HepG2 (cell line): Measurements from ENCODE around the gene ZNF524. TPM values are rescaled to one million over a fixed set of nuclear protein-coding genes. Genes with fewer than 3 reads are reported as not detected.
A peak's percentile ranks its signal among the peaks of the same experiment; 100 is the strongest.

Experiments
- AGO2 ChIP-seq: fragments of 200-400 bp; formaldehyde crosslinking; optimal IDR thresholded peaks from 2 replicates; pipeline ENCODE3; 2017; ENCODE audit warnings: mild to moderate bottlenecking, low read depth, low read length, moderate library complexity
- AHR ChIP-seq: IDR thresholded peaks from 2 replicates; pipeline ENCODE4 v1.6.1; 2018; ENCODE audit warnings: missing genetic modification reagents, missing compliant biosample characterization
- ATM ChIP-seq: fragments of 450-650 bp; IDR thresholded peaks from 2 replicates; pipeline ENCODE4 v1.7.1; 2017; ENCODE audit warnings: mild to moderate bottlenecking, borderline replicate concordance
- CREB1 ChIP-seq, 2 experiments: fragments of 450-650 bp in 1 of 2; IDR thresholded peaks; 2 replicates each; pipeline ENCODE4 v1.6.1; 2016 to 2017; ENCODE audit warnings: control low read depth in 1 of 2, mild to moderate bottlenecking in 1 of 2, missing compliant biosample characterization in 1 of 2, missing genetic modification characterization in 1 of 2
- ELF3 ChIP-seq: IDR thresholded peaks from 2 replicates; pipeline ENCODE4 v1.6.1; 2016; ENCODE audit warnings: missing genetic modification reagents, missing compliant biosample characterization
- FOXK2 ChIP-seq: fragments of 450-650 bp; IDR thresholded peaks from 2 replicates; pipeline ENCODE4 v1.6.1; 2016
- FOXM1 ChIP-seq: sonication (generic); formaldehyde crosslinking; IDR thresholded peaks from 2 replicates; pipeline ENCODE4 v1.5.0; 2020; ENCODE audit warnings: missing genetic modification reagents
- GTF2F1 ChIP-seq: fragments of 150-350 bp; IDR thresholded peaks from 2 replicates; pipeline ENCODE4 v1.6.1; 2014; ENCODE audit warnings: low read length
- HNRNPUL1 ChIP-seq: fragments of 200-400 bp; formaldehyde crosslinking; IDR thresholded peaks from 2 replicates; pipeline ENCODE4 v1.6.1; 2017; ENCODE audit warnings: low read depth, mild to moderate bottlenecking, low read length, moderate library complexity
- ISL2 ChIP-seq: sonication (generic); formaldehyde crosslinking; IDR thresholded peaks from 2 replicates; pipeline ENCODE4 v1.5.0; 2020; ENCODE audit warnings: missing genetic modification reagents
- JUNB ChIP-seq: sonication (generic); formaldehyde crosslinking; IDR thresholded peaks from 2 replicates; pipeline ENCODE4 v1.8.0; 2022; ENCODE audit warnings: missing genetic modification reagents, mild to moderate bottlenecking, borderline replicate concordance
- KMT2B ChIP-seq: IDR thresholded peaks from 2 replicates; pipeline ENCODE4 v1.6.1; 2016; ENCODE audit warnings: missing genetic modification reagents, missing compliant biosample characterization
- REPIN1 ChIP-seq: sonication (generic); formaldehyde crosslinking; IDR thresholded peaks from 2 replicates; pipeline ENCODE4 v1.8.0; 2022; ENCODE audit warnings: missing genetic modification reagents, low read depth, mild to moderate bottlenecking, borderline replicate concordance
- SOX13 ChIP-seq, 3 experiments: fragments of 450-650 bp in 1 of 3; sonication (generic) in 1 of 3; formaldehyde crosslinking in 1 of 3; IDR thresholded peaks in 2 of 3; conservative IDR thresholded peaks in 1 of 3; 2 replicates each; pipeline versions ENCODE4 v1.5.0 to v1.6.1; 2016 to 2020; ENCODE audit warnings: antibody characterized with exemption in 1 of 3, mild to moderate bottlenecking in 1 of 3, missing compliant biosample characterization in 1 of 3, missing genetic modification reagents in 1 of 3, moderate library complexity in 1 of 3
- SYNCRIP ChIP-seq: fragments of 200-400 bp; formaldehyde crosslinking; IDR thresholded peaks from 2 replicates; pipeline ENCODE4 v1.6.1; 2018; ENCODE audit warnings: mild to moderate bottlenecking, low read depth, low read length; ENCODE audit not compliant: insufficient read depth
- TARDBP ChIP-seq: sonication (generic); formaldehyde crosslinking; IDR thresholded peaks from 2 replicates; pipeline ENCODE4 v1.8.0; 2022; ENCODE audit warnings: mild to moderate bottlenecking, missing genetic modification reagents
- THAP11 ChIP-seq: IDR thresholded peaks from 2 replicates; pipeline ENCODE4 v1.6.1; 2016; ENCODE audit warnings: missing biosample characterization, missing genetic modification reagents
- YEATS4 ChIP-seq: sonication (generic); formaldehyde crosslinking; IDR thresholded peaks from 2 replicates; pipeline ENCODE4 v1.4.0; 2020; ENCODE audit warnings: missing genetic modification reagents, borderline replicate concordance
- ZBTB42 ChIP-seq: sonication (generic); formaldehyde crosslinking; IDR thresholded peaks from 2 replicates; pipeline ENCODE4 v1.5.0; 2020; ENCODE audit warnings: mild to moderate bottlenecking, missing genetic modification reagents
- ZFP37 ChIP-seq: sonication (generic); formaldehyde crosslinking; IDR thresholded peaks from 2 replicates; pipeline ENCODE4 v1.4.0; 2020; ENCODE audit warnings: missing genetic modification reagents, borderline replicate concordance
- ZFX ChIP-seq: sonication (generic); formaldehyde crosslinking; IDR thresholded peaks from 2 replicates; pipeline ENCODE4 v1.4.0; 2020; ENCODE audit warnings: mild to moderate bottlenecking, low read depth, missing genetic modification reagents, moderate library complexity
- ZNF280B ChIP-seq: sonication (generic); formaldehyde crosslinking; IDR thresholded peaks from 2 replicates; pipeline ENCODE4 v1.5.0; 2020; ENCODE audit warnings: missing genetic modification reagents, mild to moderate bottlenecking, borderline replicate concordance
- ZNF292 ChIP-seq: sonication (generic); formaldehyde crosslinking; IDR thresholded peaks from 2 replicates; pipeline ENCODE4 v1.8.1; 2022; ENCODE audit warnings: mild to moderate bottlenecking, low read depth, missing genetic modification reagents, borderline replicate concordance
- ZNF329 ChIP-seq: sonication (generic); formaldehyde crosslinking; IDR thresholded peaks from 2 replicates; pipeline ENCODE4 v1.9.0; 2021; ENCODE audit warnings: low read depth, mild to moderate bottlenecking, missing genetic modification reagents
- ZNF337 ChIP-seq: sonication (generic); formaldehyde crosslinking; IDR thresholded peaks from 2 replicates; pipeline ENCODE4 v1.5.1; 2020; ENCODE audit warnings: missing genetic modification reagents, low read depth, mild to moderate bottlenecking, borderline replicate concordance
- ZNF577 ChIP-seq: sonication (generic); formaldehyde crosslinking; IDR thresholded peaks from 2 replicates; pipeline ENCODE4 v1.4.0; 2020; ENCODE audit warnings: mild to moderate bottlenecking, low read depth, missing genetic modification reagents, borderline replicate concordance
- ZNF615 ChIP-seq: sonication (generic); formaldehyde crosslinking; IDR thresholded peaks from 2 replicates; pipeline ENCODE4 v1.5.0; 2020; ENCODE audit warnings: mild to moderate bottlenecking, missing genetic modification reagents, borderline replicate concordance
- ZNF709 ChIP-seq: sonication (generic); formaldehyde crosslinking; IDR thresholded peaks from 2 replicates; pipeline ENCODE4 v1.5.0; 2020; ENCODE audit warnings: mild to moderate bottlenecking, missing genetic modification reagents
- ZNF749 ChIP-seq: sonication (generic); formaldehyde crosslinking; IDR thresholded peaks from 2 replicates; pipeline ENCODE4 v1.8.0; 2022; ENCODE audit warnings: mild to moderate bottlenecking, missing genetic modification reagents, moderate library complexity, borderline replicate concordance
- ZNF816 ChIP-seq: sonication (generic); formaldehyde crosslinking; IDR thresholded peaks from 2 replicates; pipeline ENCODE4 v1.8.0; 2022; ENCODE audit warnings: missing genetic modification reagents, mild to moderate bottlenecking, borderline replicate concordance
- polyA plus RNA-seq, 8 experiments: library from polyadenylated mRNA; depleted of rRNA in 3 of 8; stranded (reverse) in 7 of 8; unstranded in 1 of 8; fragments of >200 nt; fragmentation: Illumina TruSeq in 4 of 8; extraction: Trizol in 4 of 8; gene quantifications; 2 replicates each; pipeline versions ENCODE4 v1.2.1 to v1.2.3, GENCODE V29; 2011 to 2016; ENCODE audit warnings: low read depth in 4 of 8, missing spikeins in 1 of 8, mixed read lengths in 1 of 8; ENCODE audit not compliant: insufficient read depth in 1 of 8
- total RNA-seq, 5 experiments: library from RNA; depleted of rRNA; stranded (reverse); fragments of >200 nt; fragmentation: Illumina TruSeq; extraction: Trizol; gene quantifications; 2 replicates each; pipeline ENCODE4 v1.2.3, GENCODE V29; 2016; ENCODE audit warnings: low read depth in 1 of 5
- TF ChIP-seq, protein P1 (sequence below): sonication (generic); formaldehyde crosslinking; IDR thresholded peaks from 2 replicates; pipeline ENCODE4 v1.8.1; 2023; ENCODE audit warnings: mild to moderate bottlenecking, missing genetic modification reagents

The ZNF524 gene
- total and polyA plus RNA-seq, 2 of the 13 experiments (the other 11 are each of a cell fraction or from before 2014, with no cell fraction given), result 3.2 to 4.6 TPM

- TF ChIP-seq ZNF280B, result no peak
- no peak for TF ChIP-seq ISL2 (CRISPR knock-in tag)
- TF ChIP-seq FOXM1 (CRISPR knock-in tag), result no peak
- peak; percentile 61 for TF ChIP-seq AGO2
- TF ChIP-seq ZNF337 (CRISPR knock-in tag), result no peak
- TF ChIP-seq YEATS4 (CRISPR knock-in tag), result peak; percentile 29
- TF ChIP-seq ZNF292 (CRISPR knock-in tag), result no peak
- TF ChIP-seq ZNF577 (CRISPR knock-in tag), result no peak
- no peak for TF ChIP-seq ATM
- no peak for TF ChIP-seq ZFP37 (CRISPR knock-in tag)
- no peak for TF ChIP-seq REPIN1 (CRISPR knock-in tag)
- TF ChIP-seq, protein P1, sequence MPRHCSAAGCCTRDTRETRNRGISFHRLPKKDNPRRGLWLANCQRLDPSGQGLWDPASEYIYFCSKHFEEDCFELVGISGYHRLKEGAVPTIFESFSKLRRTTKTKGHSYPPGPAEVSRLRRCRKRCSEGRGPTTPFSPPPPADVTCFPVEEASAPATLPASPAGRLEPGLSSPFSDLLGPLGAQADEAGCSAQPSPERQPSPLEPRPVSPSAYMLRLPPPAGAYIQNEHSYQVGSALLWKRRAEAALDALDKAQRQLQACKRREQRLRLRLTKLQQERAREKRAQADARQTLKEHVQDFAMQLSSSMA, result no peak
- TF ChIP-seq ZNF816 (CRISPR knock-in tag), result 0 out of 2 replicates have a peak, but pooled peaks have one; percentile 53
- peak; percentile 54 for TF ChIP-seq ZFX (CRISPR knock-in tag)
- no peak for TF ChIP-seq SOX13 (IDR thresholded peaks at IDR 0.05)
- no peak for TF ChIP-seq SOX13 (CRISPR knock-in tag; conservative IDR thresholded peaks at IDR 0.05 in 1 of 2, IDR thresholded peaks at IDR 0.05 in 1 of 2)
- TF ChIP-seq ZNF329 (CRISPR knock-in tag), result no peak
- TF ChIP-seq ZNF615 (CRISPR knock-in tag), result no peak
- no peak for TF ChIP-seq SYNCRIP
- no peak for TF ChIP-seq KMT2B (CRISPR knock-in tag)
- no peak for TF ChIP-seq ZBTB42
- TF ChIP-seq HNRNPUL1, result no peak
- TF ChIP-seq TARDBP (CRISPR knock-in tag), result 0 out of 2 replicates have a peak, but pooled peaks have one; percentile 34
- peak; percentile 85 for TF ChIP-seq ELF3 (CRISPR knock-in tag)
- TF ChIP-seq FOXK2, result no peak
- no peak for TF ChIP-seq ZNF709 (CRISPR knock-in tag)
- TF ChIP-seq GTF2F1, result no peak
- TF ChIP-seq AHR (CRISPR knock-in tag), result no peak
- TF ChIP-seq THAP11, result peak; percentile 90
- no peak for TF ChIP-seq ZNF749 (CRISPR knock-in tag)
- peak; percentile 84 for TF ChIP-seq CREB1 (IDR thresholded peaks at IDR 0.05)
- peak; percentile 95 for TF ChIP-seq CREB1 (CRISPR knock-in tag; IDR thresholded peaks at IDR 0.05)
- no peak; the same call in 1 of the 2 replicates for TF ChIP-seq JUNB (CRISPR knock-in tag)
These were observed 633 bp upstream of the ZNF524 start, which contains the start of gene FIZ1 (continued) for GRCh38 chr19:55599468-55599841.
